Tongue (tissue), 2 donors: ENCODE results near the gene ALG2. TPM values are rescaled to one million over a fixed set of nuclear protein-coding genes. Genes with fewer than 3 reads are reported as not detected.

ENCODE experiments used
- DNase-seq: peaks from one replicate; pipeline ENCODE4 v3.0.0-alpha.2; 2015
- total RNA-seq: library from RNA; depleted of rRNA; stranded (reverse); fragments of >200 nt; gene quantifications from one replicate; pipeline ENCODE4 v1.2.3, GENCODE V29; 2014

The ALG2 gene
- total RNA-seq, 1 donor from 2014 or later: 22.9 TPM

DNA sequence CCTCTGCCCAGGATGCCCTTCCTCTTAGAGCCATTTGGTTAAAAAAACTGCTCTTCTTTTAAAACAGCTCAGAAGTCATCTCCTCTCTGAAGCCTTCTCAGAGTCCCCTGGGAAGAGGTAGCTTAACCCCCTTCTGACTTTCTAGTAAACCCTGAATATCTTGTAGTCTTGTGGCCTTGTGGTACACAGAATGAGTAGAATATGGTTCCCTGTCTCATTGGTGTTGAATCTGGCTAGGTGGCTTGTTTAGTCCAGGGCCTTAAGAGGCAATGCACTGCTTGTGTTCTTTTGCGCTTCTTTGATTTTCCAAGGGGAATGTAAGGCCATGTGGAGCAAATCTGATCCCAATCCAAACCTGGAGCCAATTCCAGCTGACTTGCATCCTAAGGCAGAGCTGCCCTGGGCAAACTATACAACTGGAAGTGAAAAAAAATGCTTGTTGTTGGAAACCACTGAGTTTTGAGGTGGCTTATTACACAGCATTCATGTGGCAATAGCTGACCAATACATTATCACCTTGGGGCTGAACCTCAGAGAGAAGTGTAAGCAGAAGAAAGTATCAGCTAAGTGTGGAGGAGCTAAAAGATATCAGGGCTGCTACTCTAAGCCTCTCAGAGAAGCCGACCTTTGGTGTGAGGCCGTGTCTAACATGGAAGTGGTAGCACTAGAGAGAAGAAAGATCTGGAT, 31.0 kb downstream of the ALG2 start:
- DNase-seq: no peak

DNA sequence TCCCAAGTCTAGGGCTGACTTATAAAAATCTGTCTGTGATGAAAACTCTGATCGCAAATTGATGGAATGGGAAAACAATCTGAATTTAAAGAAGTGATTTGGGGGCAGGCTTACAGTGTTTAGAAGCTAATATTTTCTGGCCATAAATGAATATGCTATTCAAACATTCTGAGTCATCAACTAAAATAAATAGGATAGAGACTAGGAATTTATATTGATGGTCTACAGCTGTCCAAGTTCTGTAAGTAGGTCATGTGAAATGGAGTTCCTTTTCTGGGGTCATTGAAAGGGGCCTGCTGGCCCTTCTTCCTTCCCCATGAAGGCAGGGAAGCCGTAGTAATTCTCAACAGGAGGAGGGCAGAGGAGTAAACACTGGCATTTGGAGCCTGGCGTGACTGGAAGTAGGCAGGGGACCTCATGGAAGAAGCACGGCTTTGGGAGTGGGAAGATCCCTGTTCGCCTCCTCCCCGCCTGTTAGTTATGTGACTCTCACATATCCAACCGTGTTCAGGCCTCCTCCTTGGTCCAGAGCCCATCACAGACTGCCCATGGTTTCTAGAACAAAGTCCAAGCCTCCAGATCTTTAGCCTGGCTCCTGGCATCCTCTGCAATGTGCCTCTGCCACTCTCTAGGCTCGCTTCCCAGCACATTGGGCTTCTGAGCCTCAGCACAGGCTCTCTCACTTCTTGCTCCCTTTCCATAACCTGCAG, 31.7 kb downstream of the ALG2 start:
- DNase-seq: no peak

DNA sequence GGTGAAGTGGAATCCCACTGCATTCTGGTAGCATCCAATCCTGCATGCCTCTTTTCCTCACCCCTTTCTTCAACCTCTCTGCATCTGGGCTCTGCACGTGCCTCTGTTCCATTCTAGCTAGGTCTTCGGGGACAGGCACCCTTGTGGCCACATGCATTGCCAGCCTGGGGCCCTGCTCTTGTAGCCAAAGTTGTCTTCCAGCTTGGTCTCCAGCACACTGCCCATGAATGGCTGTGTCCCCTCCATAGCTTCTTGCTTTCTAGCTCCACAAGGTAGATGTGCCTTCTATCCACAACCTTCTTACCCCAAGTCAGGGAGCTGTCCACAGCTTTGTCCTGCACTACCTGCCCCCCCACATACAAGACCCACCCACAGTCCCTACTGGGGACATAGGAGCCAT, 32.6 kb downstream of the ALG2 start:
- no peak for DNase-seq

DNA sequence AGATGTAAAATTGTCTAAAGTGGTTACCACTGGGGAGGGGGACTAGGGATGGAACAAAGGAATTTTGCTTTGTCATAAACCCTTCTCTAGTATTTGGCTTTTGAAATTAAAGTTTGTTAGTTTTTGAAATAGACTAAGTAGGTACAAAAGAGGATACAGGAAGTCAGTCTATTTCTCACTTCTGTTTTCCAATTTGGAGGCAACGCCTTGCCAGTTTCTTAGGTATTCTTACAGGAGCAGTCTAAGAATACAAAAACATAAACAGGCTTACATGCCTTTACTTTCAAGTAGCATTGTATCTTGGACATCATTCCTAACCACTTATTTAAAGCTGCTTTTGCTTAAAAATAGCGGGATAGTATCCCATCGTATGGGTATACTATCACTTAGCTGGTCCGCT, 34.4 kb downstream of the ALG2 start:
- DNase-seq: no peak

DNA sequence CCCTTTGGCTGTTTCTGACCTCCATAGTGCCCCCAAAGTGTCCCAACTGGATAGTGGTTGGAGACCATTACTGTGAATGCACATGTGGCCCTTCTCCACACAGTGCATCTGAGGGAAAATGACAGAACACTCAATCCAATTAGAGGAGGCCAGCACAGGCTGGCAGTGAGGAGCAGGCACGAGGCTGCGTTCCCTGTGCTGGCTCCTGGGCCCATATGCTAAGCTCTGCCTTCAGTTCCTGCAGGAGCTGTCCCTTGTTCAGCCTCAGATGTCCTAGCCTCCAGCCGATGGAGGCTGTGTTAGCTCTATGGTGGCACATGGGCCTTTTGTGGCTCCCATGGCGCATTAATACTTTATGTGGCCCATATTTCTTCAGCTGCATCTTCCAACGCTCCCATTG, 35.8 kb downstream of the ALG2 start:
- no peak for DNase-seq

DNA sequence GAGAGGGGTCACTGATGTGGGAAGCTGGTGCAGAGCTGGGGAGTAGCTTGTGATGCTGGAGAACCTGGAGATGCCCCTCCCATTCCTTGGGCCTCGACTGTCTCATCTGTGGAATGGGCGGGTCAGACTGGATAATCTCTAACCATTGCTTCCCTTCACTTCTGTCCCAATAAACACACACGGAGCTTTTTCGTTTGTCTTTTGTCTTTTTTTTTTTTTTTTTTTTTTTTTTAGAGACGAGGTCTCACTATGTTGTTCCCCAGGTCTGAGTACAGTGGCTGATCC, 36.5 kb downstream of the ALG2 start:
- no peak for DNase-seq

DNA sequence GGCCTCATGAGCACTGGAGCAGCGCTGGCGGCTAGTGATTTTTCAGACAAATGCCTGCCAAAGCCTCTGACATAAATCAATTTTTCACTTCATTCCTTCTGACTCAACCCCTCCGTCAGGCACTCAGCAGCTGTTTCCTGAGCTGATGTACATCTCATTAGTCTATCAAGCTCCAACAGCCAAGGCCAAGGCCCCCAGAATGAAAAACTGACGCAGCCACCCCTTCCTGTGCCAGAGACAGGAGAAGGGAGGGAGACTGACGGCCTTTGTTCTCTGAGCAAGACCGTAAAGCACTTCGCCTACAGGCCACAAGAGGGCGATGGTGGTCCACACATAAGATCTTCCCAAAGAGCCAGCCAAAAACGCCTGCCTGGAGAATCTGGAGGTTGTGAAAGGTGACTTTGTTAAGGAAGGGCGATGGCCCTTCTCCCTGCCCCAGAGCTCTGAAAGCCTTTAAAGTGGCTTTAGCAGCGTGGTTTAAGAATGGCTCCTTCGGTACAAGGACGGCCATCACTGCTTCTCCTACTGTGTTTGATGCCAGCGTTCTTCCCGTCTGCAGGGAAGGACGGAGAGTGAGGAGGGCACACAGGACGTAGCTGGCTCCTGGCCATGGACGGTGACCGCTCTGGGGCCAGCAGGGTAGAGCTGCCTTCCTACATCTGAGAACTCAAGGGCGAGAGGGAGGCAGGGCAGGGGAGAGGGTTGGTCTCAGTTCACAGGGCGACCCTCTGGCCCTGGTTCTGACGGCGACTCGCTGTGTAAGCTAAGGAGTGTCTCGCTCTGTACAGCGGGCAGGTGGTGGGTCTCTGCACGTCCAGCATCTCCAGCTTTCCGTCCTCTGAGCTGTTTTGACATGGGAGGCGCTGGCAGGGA, 37.0 kb downstream of the ALG2 start:
- DNase-seq: peak; percentile 98

DNA sequence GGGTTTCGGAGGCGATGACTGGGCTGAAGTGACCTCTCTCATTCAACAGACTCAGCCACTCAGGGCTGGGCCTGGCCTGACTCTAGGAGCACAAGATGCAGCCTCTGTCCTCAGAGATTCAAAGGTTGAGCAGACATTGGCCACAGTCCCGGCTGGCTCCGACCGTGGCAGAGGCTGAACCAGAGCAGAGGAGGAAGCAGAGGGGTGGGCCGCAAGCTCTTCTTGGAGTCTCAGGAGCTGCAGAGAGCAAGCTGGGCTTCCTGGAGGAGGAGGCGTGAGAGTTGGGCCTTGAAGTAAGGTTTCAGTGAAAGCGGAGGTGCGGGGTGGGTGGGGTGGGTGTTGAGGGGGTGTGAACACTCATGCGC, 37.6 kb downstream of the ALG2 start:
- DNase-seq: no peak

DNA sequence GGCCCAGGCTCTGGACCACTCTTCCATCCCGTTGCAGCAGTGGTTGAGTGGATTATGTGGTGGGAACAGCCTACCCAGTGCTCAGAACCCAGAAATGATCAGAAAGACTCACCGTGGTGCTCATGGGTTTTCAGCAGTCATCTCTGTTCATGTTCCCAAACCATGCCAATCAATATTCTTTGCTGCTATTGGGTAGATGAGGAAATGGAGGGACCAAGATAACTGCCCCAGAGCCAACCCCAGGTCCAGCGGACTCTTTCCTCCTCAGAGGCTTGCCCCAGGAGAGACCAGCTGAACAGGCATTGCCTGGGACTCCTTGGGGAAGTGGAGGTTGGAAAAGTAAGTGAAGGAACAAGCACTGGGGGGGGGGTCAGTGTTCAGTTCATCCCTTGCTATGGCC, 38.1 kb downstream of the ALG2 start:
- no peak for DNase-seq

DNA sequence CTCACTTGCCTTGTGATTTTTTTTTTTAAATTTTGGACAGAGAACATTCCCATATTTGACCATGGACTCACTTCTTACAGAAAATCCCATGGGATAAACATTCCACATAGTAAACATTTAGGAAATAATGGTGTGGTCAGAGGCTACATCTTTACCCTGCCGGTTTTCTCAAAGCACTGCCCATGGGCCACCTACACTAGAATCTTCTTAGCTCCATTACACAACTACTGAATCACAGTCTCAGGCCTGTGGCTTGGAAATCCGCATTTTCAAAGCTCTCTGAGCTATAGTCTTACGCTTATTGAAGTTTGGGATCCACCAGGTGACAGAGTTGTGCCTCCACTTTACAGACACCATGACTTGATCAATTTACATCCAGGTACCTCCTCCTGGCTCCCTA, 39.4 kb downstream of the ALG2 start:
- DNase-seq: no peak

DNA sequence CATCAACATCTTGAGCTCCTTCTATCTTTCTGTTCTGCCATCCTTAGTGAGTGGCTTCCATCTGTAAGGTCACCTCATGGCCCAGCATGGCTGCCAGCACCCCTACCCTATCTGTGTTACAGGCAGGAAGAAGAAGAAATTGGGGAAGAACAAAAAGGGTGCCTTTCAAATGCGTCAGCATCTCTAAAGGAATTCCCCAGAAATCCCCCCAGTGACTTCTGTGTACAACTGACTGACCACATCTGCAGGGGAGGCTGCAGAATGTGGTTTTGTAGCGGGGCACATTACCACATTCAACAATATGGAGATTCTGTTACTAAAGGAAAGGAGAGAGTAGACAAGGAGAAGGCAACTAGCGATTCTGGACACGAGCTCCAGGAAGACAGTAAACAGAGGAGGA, 40.1 kb downstream of the ALG2 start:
- DNase-seq: no peak

DNA sequence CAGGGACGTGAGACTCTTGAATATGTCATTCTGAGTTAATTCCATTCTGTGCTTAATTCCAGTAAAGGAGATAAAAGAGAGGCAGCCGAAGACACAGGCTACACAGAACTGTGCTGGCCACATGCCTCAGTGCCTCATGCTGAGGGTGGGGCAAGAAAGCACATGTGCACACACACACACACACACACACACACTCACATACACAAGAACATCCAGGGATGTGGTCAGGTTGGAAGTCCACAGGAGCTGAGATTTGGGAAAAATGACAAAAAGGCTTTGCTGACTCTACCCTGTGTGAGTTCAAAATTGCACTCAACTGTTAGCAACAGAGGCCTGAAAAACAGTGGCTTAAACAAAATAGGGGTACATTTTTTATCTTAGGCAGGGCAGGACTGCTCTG, 40.5 kb downstream of the ALG2 start:
- no peak for DNase-seq

DNA sequence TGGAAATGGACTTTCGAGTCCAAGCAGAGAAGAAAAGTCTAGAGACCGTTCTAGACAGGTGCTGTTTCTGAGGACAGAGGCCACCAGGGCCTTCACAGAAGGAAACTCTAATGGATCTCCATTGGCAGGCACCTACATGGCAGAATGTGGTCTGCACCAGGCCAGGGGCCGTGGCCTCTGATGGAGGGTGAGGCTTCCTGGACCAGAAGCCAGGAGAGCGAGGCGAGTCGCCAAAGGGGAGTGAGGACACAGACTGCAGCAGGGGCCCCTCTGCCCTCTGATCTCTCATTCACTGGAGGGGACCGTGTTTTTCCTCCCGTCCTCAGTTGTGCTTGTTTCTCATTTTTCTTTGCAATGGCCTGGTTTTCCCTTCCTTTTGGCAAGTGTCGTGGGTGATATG, 41.1 kb downstream of the ALG2 start:
- DNase-seq: no peak

DNA sequence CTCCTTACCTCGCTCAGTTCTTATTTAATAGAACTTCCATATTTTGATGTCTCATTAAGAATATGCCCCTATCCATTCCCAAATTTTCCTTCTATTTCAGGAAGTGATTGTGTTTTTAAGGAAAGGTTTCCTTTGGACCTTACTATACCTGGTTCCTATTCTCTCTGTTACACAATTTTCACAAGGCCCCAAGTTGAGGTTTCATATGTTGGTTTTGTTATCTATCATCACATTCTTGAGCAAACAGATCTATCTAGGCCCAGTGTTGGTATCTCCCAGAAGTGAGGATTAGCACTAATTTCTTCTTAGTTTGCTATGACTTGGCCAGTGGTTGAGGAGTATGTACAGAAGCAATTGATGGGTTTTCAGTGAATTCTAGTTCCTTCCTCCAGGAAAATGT, 41.5 kb downstream of the ALG2 start:
- DNase-seq: no peak

DNA sequence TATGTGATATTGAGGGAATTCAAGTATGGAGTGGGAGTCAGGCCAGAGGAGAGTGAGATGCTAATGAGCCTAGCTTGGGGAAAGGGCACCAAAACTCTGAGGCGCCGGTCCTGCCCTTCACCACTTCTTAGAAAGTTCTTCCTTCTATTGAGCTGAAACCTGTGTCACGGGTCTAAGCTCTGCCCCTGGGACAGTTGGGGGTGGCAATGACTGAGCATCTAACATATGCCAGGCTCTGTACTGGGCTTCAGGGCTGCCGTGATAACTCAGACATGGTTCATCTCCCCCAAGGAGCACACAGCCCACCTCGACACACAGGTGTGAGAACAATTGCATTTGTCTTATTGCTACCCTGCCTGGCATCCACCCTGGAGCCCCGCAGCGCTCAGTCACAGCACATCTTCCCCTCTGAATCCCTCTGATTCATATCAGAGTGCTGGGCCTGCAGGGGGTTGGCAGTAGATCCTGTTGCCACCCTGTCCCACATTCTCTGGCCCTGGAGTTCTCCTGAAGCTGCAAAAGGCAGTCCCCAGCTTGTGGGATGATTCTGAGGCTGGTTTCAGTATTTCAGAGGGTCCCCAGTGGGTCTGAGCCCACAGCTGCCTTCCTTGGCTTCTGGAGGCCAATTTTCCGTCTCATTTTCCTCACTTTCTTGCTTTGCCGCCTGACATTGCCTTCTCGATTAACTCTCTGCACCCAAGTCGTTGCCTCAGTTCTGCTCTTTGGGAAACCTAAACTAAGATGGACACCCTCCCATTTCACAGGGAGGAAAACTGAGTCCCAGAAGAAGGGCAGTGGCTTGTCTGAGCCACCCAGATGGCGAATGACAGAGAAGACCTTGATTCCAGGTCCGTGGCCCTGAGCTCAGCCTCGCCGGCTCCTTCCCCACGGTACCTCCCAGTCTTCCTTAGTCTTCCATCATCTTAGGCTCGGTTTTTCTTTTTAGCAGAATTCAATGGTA, 42.5 kb downstream of the ALG2 start:
- peak; percentile 70 for DNase-seq

DNA sequence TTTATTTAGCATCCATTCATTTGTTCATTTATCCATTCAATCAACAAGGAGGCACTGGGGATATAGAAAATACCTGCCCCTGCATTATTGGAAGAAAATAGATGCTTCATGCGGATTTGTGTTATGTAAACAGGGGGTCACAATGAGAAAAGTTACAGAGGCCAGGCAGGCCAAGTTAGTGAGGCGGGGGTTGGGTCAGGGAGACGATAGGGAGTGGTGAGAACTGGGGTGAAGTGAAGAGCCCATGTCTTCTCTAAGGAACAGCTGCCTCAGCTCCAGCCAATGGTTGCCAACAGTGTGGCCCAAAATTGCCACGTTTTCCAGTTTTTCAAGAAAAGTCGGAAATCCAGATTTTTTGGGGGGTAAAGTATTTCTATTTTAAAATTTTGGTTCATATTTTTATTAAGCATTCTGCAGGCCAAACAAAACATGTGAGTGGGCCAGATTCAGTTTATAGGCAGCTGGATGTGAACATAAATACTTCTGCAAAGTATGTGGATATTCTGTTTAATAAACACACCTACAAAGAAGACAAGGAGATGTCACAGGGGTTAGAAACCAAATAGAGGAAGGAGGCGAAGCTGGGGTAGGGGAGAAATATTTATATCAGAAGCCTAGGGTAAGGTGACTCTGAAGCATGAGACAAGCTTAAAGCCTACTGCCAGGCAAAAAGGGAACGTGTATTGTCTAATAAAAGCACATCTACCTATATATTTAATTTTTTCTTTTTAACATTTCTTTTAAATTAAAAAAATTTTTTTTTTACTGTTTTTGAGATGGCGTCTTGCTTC, 44.0 kb downstream of the ALG2 start:
- DNase-seq: no peak

DNA sequence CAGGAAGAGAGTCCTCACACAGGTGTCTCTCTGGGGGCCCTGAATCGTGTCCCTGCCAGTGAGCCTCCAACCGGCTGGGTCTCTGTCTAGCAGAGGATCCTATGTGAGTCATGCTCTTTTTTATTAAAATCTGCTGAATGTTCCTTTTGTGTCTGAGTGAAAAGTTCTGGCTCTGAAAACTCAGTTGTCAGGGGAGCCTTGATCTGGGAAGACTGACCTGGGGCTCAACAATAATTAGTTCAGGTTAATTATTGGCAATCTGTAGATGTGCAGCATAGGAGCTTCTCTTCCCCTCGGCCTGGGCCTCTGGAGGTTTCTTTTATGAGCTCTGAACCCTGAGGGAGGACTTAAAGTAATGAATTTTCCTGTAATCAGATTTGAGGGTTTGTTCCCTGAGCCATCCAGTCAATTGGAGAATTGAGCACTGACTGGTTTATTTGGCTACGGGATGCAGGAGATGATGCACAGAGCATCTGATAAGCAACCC, 45.2 kb downstream of the ALG2 start:
- no peak for DNase-seq

DNA sequence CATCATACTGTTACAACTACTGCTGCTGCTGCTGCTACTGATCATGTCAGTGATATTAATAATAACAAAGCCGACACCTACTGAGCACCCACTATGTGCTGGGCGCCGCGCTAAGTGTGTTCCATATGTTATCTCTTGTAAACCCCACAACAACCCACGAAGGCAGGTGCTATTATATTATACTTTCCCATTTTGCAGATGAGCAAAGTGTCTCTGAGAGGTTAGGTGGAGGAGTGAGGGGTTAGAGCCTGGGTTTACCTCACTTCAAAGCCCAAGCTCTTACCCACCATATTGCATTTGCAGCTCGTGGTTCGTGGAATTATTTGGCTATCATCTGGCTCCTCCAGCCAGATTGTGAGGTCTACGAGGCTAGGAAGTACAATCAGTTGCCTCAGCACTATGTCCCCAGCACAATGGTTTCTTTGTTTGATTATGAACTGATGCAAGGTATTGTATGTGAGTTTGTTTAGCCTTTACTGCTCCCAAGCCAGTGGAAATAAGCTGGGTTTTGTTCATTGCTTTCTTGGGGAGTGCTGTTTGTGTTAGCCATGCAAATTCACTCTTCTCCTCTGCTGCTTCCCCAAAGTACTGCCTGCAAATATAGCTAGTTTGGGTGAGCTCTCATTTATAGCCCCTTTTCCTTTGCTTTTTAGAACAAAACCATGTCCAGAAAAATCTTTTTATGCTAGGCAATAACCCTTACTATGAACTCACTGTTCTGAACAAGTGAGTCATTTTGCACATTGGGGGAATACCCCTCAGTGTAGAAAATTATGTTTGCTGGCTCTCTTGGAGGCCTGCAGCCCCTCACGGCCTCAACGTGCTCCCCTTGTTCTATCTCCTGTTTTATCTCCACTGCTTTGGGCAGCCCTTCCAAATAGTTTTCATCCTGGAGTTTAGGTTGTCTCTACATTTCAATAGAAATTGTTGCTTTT, 47.9 kb downstream of the ALG2 start:
- DNase-seq: no peak

DNA sequence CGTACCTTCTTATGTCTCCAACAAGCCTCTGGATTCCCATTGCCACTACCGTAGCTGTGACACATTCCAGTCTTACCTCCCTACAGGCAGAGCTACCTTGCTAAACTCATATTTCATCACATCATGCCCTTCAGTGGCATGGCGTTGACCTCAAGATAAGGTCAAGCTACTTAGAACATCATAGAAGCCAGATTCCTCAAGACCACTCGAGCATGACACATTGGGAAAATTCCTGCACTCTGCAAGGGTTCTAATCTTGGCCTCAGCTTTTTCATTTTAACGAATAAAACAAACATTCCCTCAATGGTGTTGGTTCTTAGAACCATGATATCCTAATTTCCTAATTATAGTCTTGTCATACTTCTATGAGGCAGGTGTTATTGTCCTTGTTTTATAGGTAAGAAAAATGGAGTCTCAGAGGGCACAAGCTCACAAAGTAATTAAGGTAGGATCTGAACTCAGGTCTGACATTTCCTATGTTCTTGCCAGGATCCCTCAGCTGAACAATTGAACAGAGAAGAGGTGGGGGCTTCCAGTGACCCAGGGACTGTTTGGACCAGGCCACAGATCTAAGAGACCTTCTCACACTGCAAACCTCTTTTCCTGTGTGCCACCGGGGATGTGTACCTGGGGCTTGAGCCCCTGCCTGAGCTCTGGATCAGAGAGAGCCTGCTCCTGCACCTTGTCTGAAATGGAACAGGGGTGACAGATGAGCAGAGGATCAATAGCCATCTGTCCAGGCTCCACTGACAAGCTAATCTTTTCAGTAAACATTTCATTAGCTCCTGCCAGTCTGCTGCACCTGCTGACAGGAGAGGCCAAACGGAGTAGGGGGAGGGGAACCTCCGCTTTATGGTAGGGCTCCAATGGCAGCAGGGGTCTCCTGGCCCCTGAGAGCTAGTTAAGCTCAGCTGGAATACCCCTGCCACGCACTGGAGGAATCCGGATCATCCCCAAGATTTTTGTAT, 49.3 kb downstream of the ALG2 start:
- no peak for DNase-seq
